Measurements from ENCODE around the gene TREX2. TPM values are rescaled to one million over a fixed set of nuclear protein-coding genes. Genes with fewer than 3 reads are reported as not detected.

The TREX2 gene
- total RNA-seq, 1 donor from 2014 or later, result not detected

DNA sequence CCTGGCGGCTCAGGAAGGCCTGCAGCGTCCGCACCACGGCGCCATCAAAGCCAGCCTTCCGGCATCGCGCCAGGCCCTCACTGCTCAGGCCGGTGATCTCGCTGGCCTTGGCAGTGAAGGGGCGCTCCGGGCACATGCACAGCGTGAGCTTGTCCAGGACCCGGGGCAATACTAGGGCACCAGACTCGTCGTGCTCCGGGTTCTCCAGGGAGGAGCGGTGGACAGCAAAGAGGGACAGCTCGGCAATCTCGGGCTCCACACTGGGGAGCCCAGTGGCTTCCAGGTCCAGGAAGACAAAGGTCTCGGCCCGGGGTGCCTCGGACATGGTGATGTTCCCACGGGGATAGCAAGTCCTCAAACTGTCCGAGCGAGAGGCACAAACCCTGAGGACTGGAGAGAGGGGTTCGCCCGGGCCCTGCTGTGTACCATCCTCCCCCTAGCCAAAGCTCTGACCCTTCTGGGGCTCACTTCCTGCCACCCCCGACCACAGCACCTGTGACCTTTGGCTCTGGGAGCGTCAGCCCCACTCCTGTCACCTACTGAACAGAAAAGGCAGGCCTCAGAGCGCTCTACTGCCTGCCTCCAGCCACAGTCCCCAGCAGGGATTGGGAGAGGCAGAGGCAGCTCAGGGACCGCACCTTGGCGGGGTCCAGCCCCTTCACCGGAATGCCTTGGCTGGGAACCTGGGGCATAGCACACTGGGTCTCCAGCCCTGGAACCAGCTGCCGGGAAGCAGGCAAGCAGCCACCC is 575 bp downstream of the TREX2 start:
- TF ChIP-seq CTCF (IDR thresholded peaks at IDR 0.05; ENCODE audit: borderline replicate concordance), result no peak
- Histone ChIP-seq H3K4me1 (no peaks in the 10 kb centered on the region), H3K9me3 (replicated peaks) (no peaks in the 10 kb centered on the region), H3K36me3 (no peaks in the 10 kb centered on the region), H3K27me3 (ENCODE audit: low read depth) (no peaks in the 10 kb centered on the region), H3K4me3 (no peak overlapping the region), H3K27ac (replicated peaks) (no peak overlapping the region)
- intact Hi-C loops (cut with micrococcal nuclease), result no loop called here
- no peak for DNase-seq

- no peak for TF ChIP-seq CTCF (IDR thresholded peaks at IDR 0.05; ENCODE audit: borderline replicate concordance)
- no peak overlapping the region for H3K4me3 ChIP-seq
- H3K27me3 ChIP-seq (ENCODE audit: low read depth), result no peaks in the 10 kb centered on the region
- H3K9me3 ChIP-seq (replicated peaks), result no peaks in the 10 kb centered on the region
- H3K27ac ChIP-seq (replicated peaks), result no peak overlapping the region
- H3K36me3 ChIP-seq, result no peaks in the 10 kb centered on the region
- intact Hi-C loops (cut with micrococcal nuclease), result no loop called here
- no peaks in the 10 kb centered on the region for H3K4me1 ChIP-seq
- DNase-seq, result no peak
Observed at GRCh38 chrX:153444333-153445011, 1.4 kb downstream of the TREX2 start.

DNA sequence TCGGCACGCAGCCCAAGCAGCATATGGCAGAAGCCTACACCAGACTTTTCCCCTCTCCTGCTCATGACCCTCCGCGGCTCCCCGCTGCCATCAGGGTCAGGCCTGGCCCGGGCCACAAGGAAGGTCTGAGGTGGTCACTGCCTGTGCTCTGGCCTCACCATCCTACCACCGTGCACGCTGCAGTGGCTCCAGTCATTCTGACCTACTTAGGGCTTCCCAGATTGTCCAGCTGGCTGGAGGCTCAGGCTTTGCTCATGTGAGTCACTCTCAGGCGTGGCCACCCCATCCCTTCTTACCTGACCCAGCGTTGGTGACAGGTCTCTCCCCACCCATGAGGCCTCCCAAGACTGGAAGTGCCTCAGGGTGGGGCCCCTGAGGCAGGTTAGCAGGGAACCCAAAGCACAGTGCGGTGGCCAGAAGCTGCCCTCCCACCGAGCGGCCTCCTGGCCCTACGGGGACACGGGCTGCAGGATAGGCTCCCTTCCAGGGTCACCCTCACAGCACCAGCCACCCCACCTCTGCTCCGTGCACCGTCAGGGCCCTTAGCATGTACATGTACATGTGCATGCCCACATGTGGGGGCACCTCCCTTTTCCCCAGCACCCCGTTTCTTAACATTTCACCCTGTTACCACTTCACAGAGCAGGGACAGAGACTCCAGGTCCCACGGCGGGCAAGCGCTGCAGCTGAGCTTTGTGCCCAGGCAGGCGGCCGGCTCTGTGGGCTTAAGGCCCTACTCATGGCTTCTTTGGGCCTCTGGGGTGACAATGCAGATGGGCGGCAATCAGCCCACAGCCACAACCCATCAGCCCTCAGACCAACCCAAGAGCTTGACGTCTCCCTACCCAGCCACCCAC is 2.2 kb downstream of the TREX2 start:
- intact Hi-C loops (cut with micrococcal nuclease), result no loop called here
- H3K27ac ChIP-seq (replicated peaks), result no peak overlapping the region
- DNase-seq, result no peak
- no peak overlapping the region for H3K4me3 ChIP-seq
- no peaks in the 10 kb centered on the region for H3K36me3 ChIP-seq
- H3K9me3 ChIP-seq (replicated peaks), result no peaks in the 10 kb centered on the region
- no peaks in the 10 kb centered on the region for H3K27me3 ChIP-seq (ENCODE audit: low read depth)
- no peaks in the 10 kb centered on the region for H3K4me1 ChIP-seq
- no peak for TF ChIP-seq CTCF (IDR thresholded peaks at IDR 0.05; ENCODE audit: borderline replicate concordance)

DNA sequence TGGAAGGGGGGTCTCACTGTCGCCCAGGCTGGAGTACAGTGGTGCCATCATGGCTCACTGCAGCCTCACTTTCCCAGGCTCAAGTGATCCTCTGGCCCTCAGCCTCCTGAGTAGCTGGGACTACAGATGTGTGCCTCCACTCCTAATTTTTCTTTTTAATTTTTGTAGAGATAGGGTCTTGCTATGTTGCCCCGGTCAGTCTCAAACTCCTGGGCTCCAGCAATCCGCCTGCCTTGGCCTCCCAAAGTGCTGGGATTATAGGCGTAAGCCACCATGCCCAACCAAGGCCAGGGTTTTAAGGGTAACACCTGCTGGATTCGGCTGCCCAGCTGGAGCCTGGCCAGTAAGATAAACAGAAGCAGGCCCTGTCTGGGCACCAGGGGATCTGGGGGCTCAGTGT is 3.4 kb downstream of the TREX2 start:
- Histone ChIP-seq H3K4me1 (no peaks in the 10 kb centered on the region), H3K27ac (replicated peaks) (no peak overlapping the region), H3K27me3 (ENCODE audit: low read depth) (no peaks in the 10 kb centered on the region), H3K4me3 (no peak overlapping the region), H3K36me3 (no peaks in the 10 kb centered on the region), H3K9me3 (replicated peaks) (no peaks in the 10 kb centered on the region)
- intact Hi-C loops (cut with micrococcal nuclease), result no loop called here
- DNase-seq, result no peak
- TF ChIP-seq CTCF (IDR thresholded peaks at IDR 0.05; ENCODE audit: borderline replicate concordance), result no peak

GRCh38 chrX:153441981-153442380 is 3.9 kb downstream of the TREX2 start:
- intact Hi-C loops (cut with micrococcal nuclease), result no loop called here
- Histone ChIP-seq H3K36me3 (no peaks in the 10 kb centered on the region), H3K4me1 (no peaks in the 10 kb centered on the region), H3K9me3 (replicated peaks) (no peaks in the 10 kb centered on the region), H3K27me3 (ENCODE audit: low read depth) (no peaks in the 10 kb centered on the region), H3K4me3 (no peak overlapping the region), H3K27ac (replicated peaks) (no peak overlapping the region)
- no peak for TF ChIP-seq CTCF (IDR thresholded peaks at IDR 0.05; ENCODE audit: borderline replicate concordance)
- no peak for DNase-seq
